Left forelimb (tissue), 1 donor: ENCODE data around the gene WNT8A.
A peak's percentile ranks its signal among the peaks of the same experiment; 100 is the strongest.
"Not testable (repeated sequence)": the region's sequence is repeated elsewhere in the genome, so short reads cannot be mapped to it uniquely, and the experiment has no call there.

Source experiments
- DNase-seq: peaks from one replicate; pipeline ENCODE4 v3.0.0-alpha.2; 2018; ENCODE audit warnings: low spot score

WNT8A gene, protein sequence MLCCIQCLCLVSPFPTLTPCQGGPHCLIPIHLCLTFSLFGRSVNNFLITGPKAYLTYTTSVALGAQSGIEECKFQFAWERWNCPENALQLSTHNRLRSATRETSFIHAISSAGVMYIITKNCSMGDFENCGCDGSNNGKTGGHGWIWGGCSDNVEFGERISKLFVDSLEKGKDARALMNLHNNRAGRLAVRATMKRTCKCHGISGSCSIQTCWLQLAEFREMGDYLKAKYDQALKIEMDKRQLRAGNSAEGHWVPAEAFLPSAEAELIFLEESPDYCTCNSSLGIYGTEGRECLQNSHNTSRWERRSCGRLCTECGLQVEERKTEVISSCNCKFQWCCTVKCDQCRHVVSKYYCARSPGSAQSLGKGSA

DNA sequence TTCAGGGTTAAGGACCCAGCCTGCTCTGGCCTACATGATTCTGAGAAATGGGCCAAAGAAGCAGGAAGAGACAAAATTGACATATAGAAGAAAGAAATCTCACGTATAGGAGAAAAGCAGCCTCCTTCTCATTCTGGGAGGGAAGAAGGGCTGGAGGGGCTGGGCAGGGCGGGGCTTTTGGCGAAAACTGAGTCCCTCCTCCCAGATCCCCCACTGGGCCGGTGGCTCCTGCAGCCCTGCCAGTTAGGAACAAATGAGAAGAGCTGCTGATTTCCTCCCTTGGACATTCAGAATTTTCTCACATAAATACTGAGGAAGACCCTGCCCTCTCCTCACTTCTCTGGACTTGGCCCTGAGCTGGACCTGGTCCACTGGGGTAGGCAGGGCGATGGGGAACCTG, at the start of gene WNT8A:
Gene WNT8A, plus strand, starts transcription at position 332 of the 400 bp plus-strand sequence. CDS start 95 bp downstream, outside the sequence.
- DNase-seq = no peak

DNA sequence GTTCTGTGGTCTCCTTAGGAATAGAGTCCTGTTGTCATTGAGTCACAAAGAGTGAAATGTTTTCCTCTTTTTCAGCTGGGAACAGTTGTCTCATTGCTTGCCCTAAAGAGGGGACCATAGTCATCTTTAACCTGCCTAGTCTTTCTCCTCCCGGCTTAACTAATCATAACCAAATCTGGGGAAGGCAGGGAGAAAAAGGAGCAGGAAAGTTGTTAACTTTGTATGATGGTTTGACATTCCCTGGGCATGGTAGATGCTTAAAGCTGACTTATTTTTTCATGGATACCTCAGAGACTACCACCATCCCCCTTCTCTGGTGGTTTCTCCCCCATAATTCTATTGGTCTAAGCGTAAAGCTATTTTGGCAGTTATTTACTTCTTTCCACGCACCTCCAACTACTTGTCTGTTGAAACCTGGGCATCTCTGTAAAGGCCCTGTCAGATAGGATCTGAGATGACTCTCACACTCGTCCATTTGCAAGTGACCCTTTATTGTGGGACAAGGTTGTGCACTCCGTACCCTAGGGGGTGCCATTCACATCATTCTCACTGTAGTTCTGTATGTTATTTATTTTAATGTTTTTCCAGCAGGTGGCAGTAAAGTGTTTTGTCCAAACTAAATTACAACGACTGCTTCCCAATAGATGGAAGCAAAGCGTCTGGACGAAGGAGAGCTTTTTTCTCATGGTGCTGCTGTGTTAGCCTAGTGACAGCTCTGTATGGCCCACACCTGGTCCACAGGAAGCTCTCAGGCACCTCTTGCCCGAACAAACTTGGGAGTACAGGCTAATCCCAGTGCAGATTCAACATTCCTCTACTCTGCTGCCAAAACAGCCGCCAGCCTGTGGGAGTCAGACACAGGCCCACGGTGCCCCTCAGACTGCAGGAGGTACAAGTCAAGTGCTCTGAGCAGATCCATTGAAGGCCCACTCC, 48.0 kb upstream of the WNT8A start:
- DNase-seq = peak; percentile 68

DNA sequence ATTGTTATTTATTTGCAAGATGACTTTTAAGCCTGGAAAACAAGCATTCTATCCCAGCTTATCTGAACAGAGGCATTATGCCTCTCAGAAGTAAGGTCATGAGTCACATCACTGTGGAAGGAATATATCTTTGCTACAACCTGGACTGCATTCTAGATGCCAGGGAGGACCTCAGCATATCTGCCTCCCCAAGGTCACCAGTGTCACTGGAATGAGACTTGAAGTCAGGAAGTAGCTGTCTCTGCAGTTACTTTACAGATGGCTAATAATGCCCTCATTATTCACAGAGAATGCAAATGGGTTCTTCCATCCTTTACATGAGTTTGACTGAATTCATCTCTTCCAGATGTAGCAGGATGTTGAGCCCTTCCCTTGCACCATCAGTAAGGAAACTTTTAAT, 46.6 kb upstream of the WNT8A start:
- no peak for DNase-seq

DNA sequence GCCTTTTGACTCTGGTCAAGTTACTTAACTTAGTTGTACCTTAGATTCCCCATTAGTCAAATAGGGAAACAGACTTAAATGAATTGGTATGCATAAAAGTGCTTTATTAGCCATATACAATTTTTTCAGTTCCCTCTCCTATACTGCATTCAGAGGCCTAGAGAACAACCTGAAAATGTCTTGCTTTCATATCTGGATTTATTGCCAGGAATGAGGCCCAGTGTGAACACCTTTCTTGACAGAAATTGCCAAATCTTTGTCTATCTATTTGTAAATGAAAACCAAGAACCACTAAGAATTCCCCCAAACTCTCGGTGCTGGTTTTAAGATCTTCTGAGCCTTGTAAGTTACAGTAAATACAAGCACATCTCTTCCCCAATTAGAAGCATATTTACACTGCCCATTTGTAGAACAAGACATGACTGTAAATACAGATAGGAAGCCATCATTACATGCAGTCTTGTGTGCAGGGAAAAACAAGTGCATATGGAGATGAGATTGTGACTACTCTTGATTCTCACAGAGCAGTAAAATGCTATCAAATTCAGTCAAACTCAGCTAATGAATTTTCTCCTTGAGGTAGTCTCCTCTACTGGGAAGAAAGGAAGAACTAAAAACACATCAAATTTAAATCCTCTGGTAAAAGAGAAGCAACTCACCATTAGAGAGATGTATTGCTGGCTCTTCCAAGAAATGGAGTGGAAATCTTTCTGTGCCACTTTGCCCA, 45.8 kb upstream of the WNT8A start:
- no peak for DNase-seq

DNA sequence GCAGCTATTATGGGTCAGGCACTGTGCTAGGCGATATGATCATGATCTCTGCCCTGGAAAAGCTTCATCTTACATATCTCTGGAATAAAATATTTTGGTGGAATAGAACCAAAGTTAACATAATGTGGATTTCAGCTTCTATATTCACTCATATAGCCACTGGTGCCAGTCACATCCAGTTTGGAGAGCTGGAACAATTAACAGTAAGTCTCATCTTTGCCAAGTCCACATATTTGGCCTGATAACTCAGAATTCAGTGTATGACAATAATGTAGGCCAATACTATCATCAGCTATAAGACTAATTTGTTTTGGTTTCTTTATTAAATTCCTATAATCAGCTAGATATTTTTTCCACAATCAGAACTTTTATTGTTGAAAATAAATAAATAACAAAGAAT, 45.0 kb upstream of the WNT8A start:
- DNase-seq = no peak

DNA sequence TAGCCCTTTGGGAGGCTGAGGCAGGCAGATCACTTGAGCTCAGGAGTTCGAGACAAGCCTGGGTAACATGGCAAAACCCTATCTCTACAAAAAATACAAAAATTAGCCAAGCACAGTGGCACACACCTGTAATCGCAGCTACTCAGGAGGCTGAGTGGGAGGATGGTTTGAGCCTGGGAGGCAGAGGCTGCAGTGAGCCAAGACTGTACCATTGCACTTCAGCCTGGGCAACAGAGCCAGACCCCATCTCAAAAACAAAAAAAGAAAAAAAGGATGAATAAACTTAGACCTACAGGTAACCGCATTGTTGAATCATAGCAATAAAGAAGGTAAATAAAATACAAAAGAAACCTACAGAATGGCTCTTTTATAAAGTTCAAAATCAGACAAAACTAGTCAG, 38.5 kb upstream of the WNT8A start:
- DNase-seq = not testable (repeated sequence)

DNA sequence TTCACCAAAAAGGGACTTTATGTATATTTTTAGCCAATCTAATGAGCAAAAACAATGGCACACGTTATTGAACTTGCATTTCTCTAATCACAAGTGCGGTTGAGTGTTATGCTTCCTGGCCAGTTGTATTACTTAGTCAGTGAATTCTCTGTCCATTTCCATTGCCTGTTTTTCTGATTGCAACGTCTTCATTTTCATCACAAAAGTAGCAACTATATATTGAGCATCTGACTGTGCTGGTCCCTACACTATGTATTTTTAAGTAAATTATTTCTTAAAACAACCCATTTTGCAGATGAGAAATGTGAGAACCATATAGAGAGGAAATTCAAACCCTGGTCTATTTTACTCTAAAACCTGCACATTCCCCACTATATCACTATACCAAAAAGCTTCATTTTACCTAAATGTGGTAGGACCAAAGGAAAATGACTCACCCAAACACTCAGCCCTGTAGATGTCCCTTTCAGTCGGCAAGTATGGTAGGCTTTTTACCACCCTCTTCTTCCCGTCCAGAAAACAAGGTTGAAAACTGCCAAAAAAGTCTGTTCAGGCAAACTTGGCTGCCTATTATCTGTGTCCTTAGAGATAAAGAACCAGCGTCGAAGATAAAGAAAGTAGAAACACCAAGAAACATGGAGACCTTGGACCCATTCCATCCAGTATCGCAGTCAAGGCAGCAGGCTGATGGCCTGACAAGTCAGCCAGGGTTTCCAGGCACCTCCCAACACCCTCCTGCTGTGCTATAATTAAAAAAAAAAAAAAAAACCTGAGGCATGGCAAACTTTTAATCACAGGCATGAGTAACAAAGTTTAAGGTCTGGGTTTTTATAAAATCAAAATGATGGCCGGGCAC, 32.2 kb upstream of the WNT8A start:
- DNase-seq = no peak

DNA sequence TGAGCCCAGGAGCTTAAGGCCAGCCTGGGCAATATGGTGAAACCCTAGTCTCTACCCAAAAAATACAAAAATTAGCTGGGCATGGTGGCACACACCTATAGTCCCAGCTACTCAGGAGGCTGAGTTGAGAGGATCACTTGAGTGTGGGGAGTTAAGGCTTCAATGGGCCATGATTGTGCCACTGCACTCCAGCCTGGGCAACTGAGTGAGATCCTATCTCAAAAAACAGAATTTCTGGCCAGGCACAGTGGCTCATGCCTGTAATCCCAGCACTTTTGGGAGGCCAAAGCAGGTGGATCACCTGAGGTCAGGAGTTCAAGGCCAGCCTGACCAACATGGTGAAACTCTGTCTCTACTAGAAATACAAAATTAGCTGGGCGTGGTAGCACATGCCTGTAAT, 31.1 kb upstream of the WNT8A start:
- not testable (repeated sequence) for DNase-seq

DNA sequence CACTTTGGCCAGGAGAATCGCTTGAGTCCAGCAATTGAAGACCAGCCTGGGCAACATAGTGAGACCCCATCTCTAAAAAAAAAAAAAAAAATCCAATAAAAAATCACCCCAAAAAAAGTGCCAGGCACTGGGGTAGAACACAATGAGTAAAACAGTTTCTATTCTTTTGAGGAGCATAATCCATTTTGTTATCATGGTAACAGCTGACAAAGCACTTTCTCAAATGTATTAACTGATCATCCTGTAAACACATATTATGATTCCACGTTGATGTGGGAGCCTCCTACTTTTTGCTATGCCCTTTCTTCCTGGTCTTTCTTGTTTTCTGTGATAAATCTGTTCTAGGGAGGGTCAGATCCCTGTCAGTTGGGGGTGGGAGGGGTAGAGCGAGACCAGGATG, 30.3 kb upstream of the WNT8A start:
- no peak for DNase-seq

DNA sequence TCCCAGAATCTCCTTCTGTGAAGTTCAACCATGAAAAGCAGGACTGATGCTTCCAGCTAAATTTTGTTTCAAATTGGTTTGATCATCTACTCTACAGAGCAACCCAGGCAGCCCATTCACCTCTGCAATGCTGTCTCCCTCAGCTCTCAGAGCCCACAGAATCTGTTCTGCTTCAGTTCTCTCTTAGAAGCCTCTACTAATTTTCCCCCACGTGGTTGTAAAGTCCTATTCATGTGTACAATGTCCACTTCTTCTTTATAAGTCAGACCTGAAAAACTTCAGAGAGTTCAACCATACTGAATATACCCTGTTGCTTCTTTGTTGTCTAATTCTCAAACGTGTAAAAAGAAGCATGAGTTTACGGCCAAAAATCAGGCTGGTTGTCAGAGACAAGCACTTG, 29.6 kb upstream of the WNT8A start:
- no peak for DNase-seq

DNA sequence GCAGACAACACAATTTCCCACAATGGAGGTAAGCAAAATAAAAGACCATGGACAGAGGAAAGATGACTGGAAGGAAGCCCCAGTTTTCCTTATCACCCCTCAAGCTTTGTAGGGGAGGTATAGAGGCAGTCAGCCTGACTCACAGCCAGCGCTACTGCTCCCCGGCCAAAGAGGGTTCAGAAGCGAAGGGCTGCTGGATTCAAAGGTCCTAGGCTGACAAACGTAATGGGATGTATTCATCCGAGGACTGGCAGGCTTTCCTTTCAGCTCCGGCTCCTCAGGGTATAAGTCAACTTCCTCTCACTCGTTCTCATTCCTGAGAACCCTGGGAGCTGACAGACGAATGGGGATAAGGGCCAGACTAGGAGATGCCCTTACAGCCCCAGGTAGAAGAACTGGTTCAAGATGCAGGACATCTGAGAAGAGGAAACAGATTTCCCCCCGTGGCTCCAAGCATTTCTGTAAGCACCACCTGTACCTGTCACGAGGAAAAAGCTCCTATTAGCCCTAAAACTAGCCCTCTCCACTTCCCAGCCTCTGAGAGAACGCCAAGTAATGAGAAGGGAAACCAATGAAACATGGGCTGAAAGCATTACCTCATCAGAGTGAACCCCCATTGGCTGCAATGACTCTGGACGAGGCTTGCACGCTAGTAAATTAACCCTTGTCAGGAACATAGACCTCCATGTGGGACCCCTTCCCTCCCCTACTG, 28.8 kb upstream of the WNT8A start:
- DNase-seq = no peak

DNA sequence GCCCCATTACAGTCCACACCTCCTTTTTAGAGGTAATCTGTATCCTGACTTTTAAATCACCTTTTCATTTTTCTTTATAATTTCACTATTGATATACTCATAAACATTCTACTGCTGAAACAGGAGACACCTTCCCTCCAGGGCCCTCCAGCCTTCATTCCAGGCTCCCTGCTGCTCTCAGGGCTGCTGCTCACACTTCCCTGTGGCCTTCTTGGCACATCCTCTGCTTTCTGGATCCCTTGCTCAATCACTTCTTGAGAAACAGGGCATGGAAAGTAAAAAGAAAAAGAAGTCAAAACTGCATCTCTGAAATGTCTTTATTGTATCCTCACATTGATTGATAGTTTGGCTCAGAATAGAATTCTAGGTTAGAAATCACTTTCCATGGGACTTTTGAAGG, 19.3 kb upstream of the WNT8A start:
- DNase-seq = no peak

DNA sequence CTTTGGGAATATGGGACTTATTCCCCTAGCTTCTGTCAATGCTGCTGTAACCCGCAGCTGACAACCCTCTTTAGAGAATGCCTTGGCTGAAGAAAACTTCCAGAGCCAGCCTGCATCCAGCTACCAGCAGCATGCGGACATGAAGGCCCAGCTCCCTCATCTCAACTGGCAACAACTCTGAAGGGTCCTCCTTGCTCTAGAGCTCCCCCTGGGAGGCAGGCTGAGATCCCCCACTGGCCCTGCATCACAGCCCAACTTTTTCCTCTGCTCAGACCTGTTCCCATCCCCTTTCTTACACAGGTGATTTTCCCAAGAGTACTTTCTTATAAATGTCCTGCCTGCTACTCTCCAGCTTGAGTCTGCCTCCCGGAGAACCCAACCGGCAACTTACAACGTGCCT, 18.7 kb upstream of the WNT8A start:
- DNase-seq = no peak

DNA sequence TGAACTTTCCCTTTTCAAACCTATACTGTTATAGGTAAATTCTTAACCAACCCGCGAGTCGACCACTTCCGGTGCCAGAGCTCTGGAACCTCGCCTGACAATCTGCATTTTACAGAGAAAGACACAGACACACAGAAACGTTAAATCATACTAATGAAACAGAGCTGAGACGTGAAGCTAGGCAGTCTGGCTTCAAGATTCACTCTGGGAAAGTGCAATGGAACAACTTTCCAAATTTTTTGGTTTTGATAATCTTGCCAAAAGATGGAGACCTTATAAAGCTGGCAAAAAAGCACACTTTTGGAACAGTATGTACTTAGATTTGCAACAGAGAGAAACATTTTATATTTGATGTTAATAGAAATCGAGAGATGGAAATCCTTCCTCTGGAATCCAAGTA, 15.9 kb upstream of the WNT8A start:
- no peak for DNase-seq

DNA sequence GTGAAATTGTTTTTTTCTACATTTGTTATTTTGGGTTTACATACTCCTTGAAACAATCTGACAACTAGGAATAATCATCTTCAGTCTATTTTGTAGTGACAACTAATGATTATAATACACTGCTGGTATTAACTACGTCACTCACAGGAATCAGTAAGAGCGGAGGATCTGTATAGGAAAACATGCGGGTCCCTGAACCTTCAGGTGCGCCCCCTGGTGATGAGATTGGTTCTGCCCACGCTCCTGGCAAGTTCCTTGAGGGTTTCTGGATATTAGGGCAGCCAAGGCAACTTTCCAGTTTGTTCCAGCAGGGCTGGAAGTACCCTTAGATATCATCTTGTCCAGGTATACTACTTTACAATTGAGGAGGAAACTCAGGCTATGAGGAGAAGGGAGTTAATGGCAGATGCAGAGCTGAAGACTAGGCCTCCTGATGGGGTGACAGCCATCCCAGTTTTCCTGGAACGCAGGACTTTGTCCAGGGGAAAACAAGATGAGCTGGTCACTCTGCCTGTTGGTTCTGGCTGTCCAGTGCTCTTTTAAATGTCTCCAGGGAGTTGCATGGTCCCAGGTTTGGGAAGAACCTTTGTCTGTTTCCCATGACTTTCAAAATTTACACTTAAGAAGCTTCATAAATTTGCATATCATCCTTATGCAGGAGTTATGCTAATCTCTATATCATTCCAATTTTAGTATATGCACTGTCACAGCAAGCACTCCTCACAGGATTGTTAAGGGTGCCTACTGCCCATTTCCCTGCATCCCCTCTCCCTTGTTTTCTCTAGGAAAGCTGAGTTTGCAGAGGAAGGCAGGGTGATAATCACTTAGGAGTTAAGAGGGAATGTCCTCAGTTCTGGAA, 14.9 kb upstream of the WNT8A start:
- DNase-seq = no peak

DNA sequence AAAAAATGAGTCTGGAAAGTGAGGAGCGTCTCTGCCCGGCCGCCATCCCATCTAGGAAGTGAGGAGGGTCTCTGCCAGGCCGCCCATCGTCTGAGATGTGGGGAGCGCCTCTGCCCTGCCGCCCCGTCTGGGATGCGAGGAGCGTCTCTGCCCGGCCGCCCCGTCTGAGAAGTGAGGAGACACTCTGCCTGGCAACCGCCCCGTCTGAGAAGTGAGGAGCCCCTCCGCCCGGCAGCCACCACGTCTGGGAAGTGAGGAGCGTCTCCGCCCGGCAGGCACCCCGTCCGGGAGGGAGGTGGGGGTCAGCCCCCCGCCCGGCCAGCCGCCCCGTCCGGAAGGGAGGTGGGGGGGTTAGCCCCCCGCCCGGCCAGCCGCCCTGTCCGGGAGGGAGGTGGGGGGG, 13.8 kb upstream of the WNT8A start:
- DNase-seq = not testable (repeated sequence)

DNA sequence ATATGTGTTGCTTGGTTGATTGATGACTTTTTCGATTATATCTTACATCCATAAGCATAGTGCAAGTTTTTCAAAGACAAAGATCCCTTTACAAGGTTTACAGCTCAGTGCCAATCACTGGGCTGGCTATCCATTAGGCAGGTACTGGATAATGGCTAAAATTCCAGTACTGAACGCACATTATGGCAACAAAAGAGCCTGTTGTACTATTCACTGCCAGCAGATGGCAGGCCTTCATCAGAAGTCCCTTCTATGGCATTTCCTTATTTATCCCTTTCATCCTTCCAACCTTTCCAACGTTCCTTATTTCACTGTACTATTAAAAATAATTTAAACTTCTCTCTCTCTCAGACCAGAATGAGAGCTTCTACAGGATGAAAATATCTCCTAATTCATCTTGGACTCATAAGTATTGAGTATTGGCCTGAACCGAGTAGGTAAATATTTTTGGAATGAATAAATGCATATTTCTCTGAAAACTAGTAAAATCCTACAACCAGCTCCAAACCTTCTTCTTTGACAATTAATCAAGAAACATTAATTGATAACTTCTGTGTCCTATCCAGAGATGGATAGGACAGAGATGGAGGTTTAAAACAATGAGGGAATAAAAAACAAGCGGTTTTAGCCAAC, 6.7 kb upstream of the WNT8A start:
- no peak for DNase-seq

DNA sequence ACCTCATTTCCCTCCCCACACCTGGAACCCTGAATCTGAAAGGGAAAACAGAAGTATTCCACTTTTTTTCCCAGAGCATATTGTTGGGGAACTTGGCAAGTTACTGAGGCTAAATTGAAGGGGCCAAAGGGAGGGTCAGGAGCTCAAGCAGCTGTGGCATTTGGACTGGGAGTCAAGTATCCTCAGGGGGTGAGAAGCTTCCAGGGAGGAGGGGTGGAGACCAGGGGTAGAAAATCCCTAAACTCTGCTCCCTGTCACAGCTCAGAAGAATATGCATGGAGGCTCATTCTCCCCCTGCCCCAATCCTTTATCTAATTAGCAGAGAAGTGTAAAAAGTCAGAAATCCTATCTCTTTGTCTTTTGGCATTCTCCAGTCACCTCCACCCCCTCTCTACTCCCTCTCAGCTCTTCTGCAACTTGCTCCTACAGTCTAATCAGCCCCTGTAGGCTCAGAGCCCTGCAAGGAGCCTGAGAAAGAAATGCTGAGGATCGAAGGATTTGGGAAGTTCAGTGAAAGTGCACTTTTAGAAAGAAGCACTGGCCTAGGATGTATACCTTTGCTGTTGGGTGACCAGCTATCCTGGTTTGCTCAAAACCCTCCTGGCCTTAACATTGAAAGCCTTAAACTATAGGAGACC, 5.7 kb upstream of the WNT8A start:
- no peak for DNase-seq

DNA sequence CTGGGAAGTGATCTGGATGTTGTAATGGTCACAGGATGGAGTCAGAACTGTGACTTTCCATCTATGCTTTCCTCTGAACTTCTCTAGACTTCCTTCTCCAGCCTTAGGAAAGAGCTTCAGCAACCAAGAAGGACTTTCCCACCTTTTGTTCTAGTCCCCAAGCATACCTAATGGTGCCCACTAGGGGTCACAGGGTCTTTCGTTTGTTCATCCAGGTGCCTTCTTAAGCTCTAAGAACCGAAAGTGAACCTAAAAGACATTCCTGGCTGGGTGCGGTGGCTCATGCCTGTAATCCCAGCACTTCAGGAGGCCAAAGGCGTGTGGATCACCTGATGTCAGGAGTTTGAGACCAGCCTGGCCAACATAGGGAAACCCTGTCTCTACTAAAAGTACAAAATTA, 1.8 kb upstream of the WNT8A start:
- DNase-seq = no peak
